ENCODE measurements around the gene PNMA8C. TPM values are rescaled to one million over a fixed set of nuclear protein-coding genes. Genes with fewer than 3 reads are reported as not detected.

PNMA8C gene
- total RNA-seq, 1 donor from 2014 or later, result 0.98 TPM

GRCh38 chr19:46460055-46460454, 31.3 kb upstream of the PNMA8C start:
- no peaks in the 10 kb centered on the region for H3K4me1 Mint-ChIP-seq (ENCODE audit: low read depth, unreplicated experiment)
- no peaks in the 10 kb centered on the region for H3K36me3 ChIP-seq (ENCODE audit: insufficient read depth, low read length)
- H2AFZ ChIP-seq (ENCODE audit: low read depth, low read length), result no peak overlapping the region
- no peak for FAIRE-seq
- H3K36me3 Mint-ChIP-seq (ENCODE audit: low read depth, unreplicated experiment), result no peaks in the 10 kb centered on the region
- H3K9ac ChIP-seq (ENCODE audit: low read length), result no peak overlapping the region
- no peaks in the 10 kb centered on the region for H4K20me1 ChIP-seq (ENCODE audit: insufficient read depth, low read length)
- no peak overlapping the region for H3K27ac ChIP-seq (ENCODE audit: low read depth, low read length)
- H3K27me3 ChIP-seq (ENCODE audit: insufficient read depth, low read length), result no peaks in the 10 kb centered on the region
- no peak overlapping the region for H3K27ac Mint-ChIP-seq (ENCODE audit: unreplicated experiment)
- no peaks in the 10 kb centered on the region for H3K4me1 ChIP-seq (ENCODE audit: insufficient read depth, low read length)
- H3K9me3 ChIP-seq (ENCODE audit: insufficient read depth, low read depth, low read length), result no peaks in the 10 kb centered on the region
- no peaks in the 10 kb centered on the region for H3K27me3 Mint-ChIP-seq (ENCODE audit: low read depth, unreplicated experiment)
- no peak overlapping the region for H3K4me2 ChIP-seq (ENCODE audit: low read length)
- H3K9me3 Mint-ChIP-seq (ENCODE audit: unreplicated experiment), result no peaks in the 10 kb centered on the region
- no peak for DNase-seq (ENCODE audit: low read depth)
- H3K4me3 Mint-ChIP-seq (ENCODE audit: unreplicated experiment), result no peak overlapping the region
- H3K79me2 ChIP-seq (ENCODE audit: insufficient read depth, low read length), result no peaks in the 10 kb centered on the region
- no peak overlapping the region for H3K4me3 ChIP-seq (ENCODE audit: insufficient read depth, low read depth, low read length)
- TF ChIP-seq CTCF (IDR thresholded peaks at IDR 0.05; ENCODE audit: insufficient read depth, low read depth, low read length) (no peak), EZH2 (IDR thresholded peaks at IDR 0.05; ENCODE audit: insufficient read depth, low read length) (no peak)

GRCh38 chr19:46456930-46457329, 28.2 kb upstream of the PNMA8C start:
- FAIRE-seq, result no peak
- H3K9me3 Mint-ChIP-seq (ENCODE audit: unreplicated experiment), result no peaks in the 10 kb centered on the region

More at GRCh38 chr19:46456930-46457329, 28.2 kb upstream of the PNMA8C start:
- H3K9ac ChIP-seq (ENCODE audit: low read length), result no peak overlapping the region
- no peak for DNase-seq (ENCODE audit: low read depth)
- H3K36me3 ChIP-seq (ENCODE audit: insufficient read depth, low read length), result no peaks in the 10 kb centered on the region
- H3K27ac Mint-ChIP-seq (ENCODE audit: unreplicated experiment), result no peak overlapping the region
- H3K4me2 ChIP-seq (ENCODE audit: low read length), result no peak overlapping the region
- H3K9me3 ChIP-seq (ENCODE audit: insufficient read depth, low read depth, low read length), result no peaks in the 10 kb centered on the region
- no peaks in the 10 kb centered on the region for H3K27me3 Mint-ChIP-seq (ENCODE audit: low read depth, unreplicated experiment)
- H3K4me1 Mint-ChIP-seq (ENCODE audit: low read depth, unreplicated experiment), result no peaks in the 10 kb centered on the region
- H3K4me3 ChIP-seq (ENCODE audit: insufficient read depth, low read depth, low read length), result no peak overlapping the region
- no peaks in the 10 kb centered on the region for H3K36me3 Mint-ChIP-seq (ENCODE audit: low read depth, unreplicated experiment)
- H4K20me1 ChIP-seq (ENCODE audit: insufficient read depth, low read length), result no peaks in the 10 kb centered on the region
- H3K4me1 ChIP-seq (ENCODE audit: insufficient read depth, low read length), result no peaks in the 10 kb centered on the region
- no peak overlapping the region for H2AFZ ChIP-seq (ENCODE audit: low read depth, low read length)
- H3K27me3 ChIP-seq (ENCODE audit: insufficient read depth, low read length), result peaks cover 4% of the 10 kb centered on the region
- H3K79me2 ChIP-seq (ENCODE audit: insufficient read depth, low read length), result no peaks in the 10 kb centered on the region
- H3K4me3 Mint-ChIP-seq (ENCODE audit: unreplicated experiment), result no peak overlapping the region
- TF ChIP-seq EZH2 (IDR thresholded peaks at IDR 0.05; ENCODE audit: insufficient read depth, low read length) (no peak), CTCF (IDR thresholded peaks at IDR 0.05; ENCODE audit: insufficient read depth, low read depth, low read length) (no peak)
- no peak overlapping the region for H3K27ac ChIP-seq (ENCODE audit: low read depth, low read length)

All from astrocyte (in vitro differentiated cells and primary cell).